OCI-LY3 (cell line): ENCODE data around the gene PTPRM.

Experiments
- H2AFZ ChIP-seq: fragments of 200-600, 300-600 bp; shearing (Covaris generic); 2 replicates; pipeline ENCODE4 v1.6.0; 2014; ENCODE audit warnings: antibody characterized with exemption, low read depth, low read length
- H3K27ac ChIP-seq: fragments of 200-600, 300-600 bp; sonication (generic); 2 replicates; pipeline ENCODE4 v1.5.1; 2014; ENCODE audit warnings: mild to moderate bottlenecking, low read length, moderate library complexity, mixed read lengths
- H3K27me3 ChIP-seq: fragments of 200-600, 300-600 bp; sonication (generic); 2 replicates; pipeline ENCODE4 v1.6.1; 2014; ENCODE audit warnings: low read depth, low read length, mixed read lengths
- H3K36me3 ChIP-seq: fragments of 200-600, 300-600 bp; sonication (generic); replicated peaks from 2 replicates; pipeline ENCODE3; 2014; ENCODE audit warnings: low read depth, low read length, mixed read lengths
- H3K4me1 ChIP-seq: fragments of 300-600, 200-600 bp; sonication (generic); 2 replicates; pipeline ENCODE4 v1.6.1; 2014; ENCODE audit warnings: low read length, mixed read lengths
- H3K4me2 ChIP-seq: fragments of 200-600, 300-600 bp; sonication (generic); 2 replicates; pipeline ENCODE4 v1.6.1; 2014; ENCODE audit warnings: low read length, mixed read lengths
- H3K4me3 ChIP-seq: fragments of 300-600, 200-600 bp; sonication (generic); 2 replicates; pipeline ENCODE4 v1.5.1; 2014; ENCODE audit warnings: antibody characterized with exemption, mild to moderate bottlenecking, low read length, moderate library complexity
- H3K79me2 ChIP-seq: fragments of 300-600, 200-600 bp; shearing (Covaris generic); 2 replicates; pipeline ENCODE4 v1.6.1; 2014; ENCODE audit warnings: mild to moderate bottlenecking, low read length, mixed read lengths
- H3K9ac ChIP-seq: fragments of 300-600, 200-600 bp; shearing (Covaris generic); 2 replicates; pipeline ENCODE4 v1.6.0; 2014; ENCODE audit warnings: mild to moderate bottlenecking, low read length, moderate library complexity
- H3K9me3 ChIP-seq: fragments of 200-600, 300-600 bp; shearing (Covaris generic); 2 replicates; pipeline ENCODE4 v1.6.1; 2014; ENCODE audit warnings: low read length, mixed read lengths; ENCODE audit not compliant: insufficient read depth
- H4K20me1 ChIP-seq: fragments of 200-600, 300-600 bp; sonication (generic); 2 replicates; pipeline ENCODE4 v1.6.1; 2016; ENCODE audit warnings: low read length, mixed read lengths; ENCODE audit not compliant: insufficient read depth
- CTCF ChIP-seq: fragments of 200-600, 300-600 bp; sonication (generic); IDR thresholded peaks from 2 replicates; pipeline ENCODE4 v1.5.1; 2014; ENCODE audit warnings: antibody characterized with exemption, low read length, low read depth
- EZH2phosphoT487 ChIP-seq: fragments of 200-600 bp; shearing (Covaris generic); IDR thresholded peaks from 2 replicates; pipeline ENCODE4 v1.6.1; 2018; ENCODE audit warnings: antibody characterized with exemption, mixed run types, low read depth

Gene PTPRM

DNA sequence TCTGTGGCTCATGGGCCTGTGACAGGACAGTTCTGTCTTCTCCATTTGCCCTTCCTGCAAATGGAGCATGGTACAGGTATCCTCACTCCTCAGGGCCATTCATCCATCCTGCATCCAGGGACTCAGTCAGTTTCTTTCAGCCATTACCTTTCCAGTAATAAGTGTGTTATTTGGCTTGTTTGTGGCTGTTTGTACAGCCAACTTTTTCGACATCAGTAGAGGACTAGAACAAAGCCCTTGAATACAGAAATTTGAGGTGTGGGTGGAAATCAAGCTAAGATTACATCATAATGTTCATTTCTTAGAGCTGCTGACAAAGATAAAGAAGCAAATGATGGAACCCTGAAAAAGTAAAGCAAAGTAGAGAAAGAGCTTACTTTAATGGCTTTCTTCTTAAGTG lies 290.4 kb downstream of the PTPRM start:
- no peaks in the 10 kb centered on the region for H4K20me1 ChIP-seq
- no peaks in the 10 kb centered on the region for H3K27me3 ChIP-seq
- no peak overlapping the region for H2AFZ ChIP-seq
- no peaks in the 10 kb centered on the region for H3K36me3 ChIP-seq
- TF ChIP-seq CTCF: no peak
- no peak for TF ChIP-seq EZH2phosphoT487
- H3K9me3 ChIP-seq: no peaks in the 10 kb centered on the region
- H3K27ac ChIP-seq: no peak overlapping the region
- H3K9ac ChIP-seq: no peak overlapping the region
- no peak overlapping the region for H3K4me2 ChIP-seq
- no peak overlapping the region for H3K4me3 ChIP-seq
- H3K4me1 ChIP-seq: no peaks in the 10 kb centered on the region
- H3K79me2 ChIP-seq: no peaks in the 10 kb centered on the region

GRCh38 chr18:7859122-7859521 lies 292.0 kb downstream of the PTPRM start:
- no peaks in the 10 kb centered on the region for H3K36me3 ChIP-seq
- no peak overlapping the region for H3K4me2 ChIP-seq
- no peaks in the 10 kb centered on the region for H3K27me3 ChIP-seq
- no peak overlapping the region for H3K9ac ChIP-seq
- H2AFZ ChIP-seq: no peak overlapping the region
- no peaks in the 10 kb centered on the region for H4K20me1 ChIP-seq
- no peak overlapping the region for H3K4me3 ChIP-seq
- TF ChIP-seq CTCF: no peak
- no peak for TF ChIP-seq EZH2phosphoT487
- H3K27ac ChIP-seq: no peak overlapping the region
- no peaks in the 10 kb centered on the region for H3K9me3 ChIP-seq
- no peaks in the 10 kb centered on the region for H3K4me1 ChIP-seq
- H3K79me2 ChIP-seq: no peaks in the 10 kb centered on the region

DNA sequence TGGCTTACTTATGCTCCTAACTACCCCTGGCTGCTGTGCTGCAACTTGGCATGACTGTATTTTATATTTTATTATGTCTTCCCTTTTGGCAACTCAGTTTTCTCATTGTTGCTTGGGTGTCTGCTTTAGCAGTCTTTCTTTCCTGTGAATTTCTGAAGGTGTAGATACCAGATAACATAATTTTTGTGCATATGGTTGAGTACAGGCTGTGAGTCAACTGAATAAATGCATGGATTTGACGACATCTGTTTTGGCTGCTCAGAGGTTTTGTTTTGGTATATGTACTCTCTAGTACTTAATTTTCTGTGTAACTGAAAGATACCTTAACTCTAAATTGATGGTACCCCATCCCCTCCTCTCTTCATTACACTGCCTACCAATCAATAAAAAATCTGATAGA lies 303.1 kb downstream of the PTPRM start:
- no peaks in the 10 kb centered on the region for H3K4me1 ChIP-seq
- TF ChIP-seq CTCF (no peak), EZH2phosphoT487 (no peak)
- no peaks in the 10 kb centered on the region for H3K27me3 ChIP-seq
- H3K27ac ChIP-seq: no peak overlapping the region
- no peak overlapping the region for H3K4me2 ChIP-seq
- H2AFZ ChIP-seq: no peak overlapping the region
- no peaks in the 10 kb centered on the region for H3K36me3 ChIP-seq
- H3K79me2 ChIP-seq: no peaks in the 10 kb centered on the region
- H3K9ac ChIP-seq: no peak overlapping the region
- no peaks in the 10 kb centered on the region for H3K9me3 ChIP-seq
- no peak overlapping the region for H3K4me3 ChIP-seq
- H4K20me1 ChIP-seq: no peaks in the 10 kb centered on the region

DNA sequence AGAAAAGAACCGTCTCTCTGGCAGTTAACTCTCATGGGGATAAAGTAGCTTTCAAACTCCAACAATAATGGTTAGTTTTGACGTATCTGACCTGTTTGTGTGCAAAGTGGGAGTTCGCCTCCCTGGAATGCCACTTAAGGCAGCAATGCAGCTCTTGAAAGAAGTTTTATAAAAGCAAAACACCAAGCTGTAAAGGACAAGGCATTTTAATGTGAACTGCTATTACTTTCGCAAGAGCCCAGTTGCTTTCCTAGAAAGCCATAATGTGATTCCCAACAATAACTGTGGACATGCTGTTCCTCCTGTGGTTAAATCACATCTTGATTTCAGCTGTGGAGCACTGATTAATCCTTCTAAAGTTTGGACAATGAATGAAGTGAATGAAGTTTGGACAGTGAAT lies 303.7 kb downstream of the PTPRM start:
- Histone ChIP-seq H2AFZ (no peak overlapping the region), H3K79me2 (no peaks in the 10 kb centered on the region), H3K27ac (no peak overlapping the region), H3K4me3 (no peak overlapping the region), H3K9me3 (no peaks in the 10 kb centered on the region), H4K20me1 (no peaks in the 10 kb centered on the region), H3K4me2 (no peak overlapping the region), H3K27me3 (no peaks in the 10 kb centered on the region), H3K9ac (no peak overlapping the region), H3K36me3 (no peaks in the 10 kb centered on the region), H3K4me1 (no peaks in the 10 kb centered on the region)
- no peak for TF ChIP-seq CTCF
- TF ChIP-seq EZH2phosphoT487: no peak
